Caco-2 (cell line): Measurements from ENCODE around the gene DSCAML1. TPM values are rescaled to one million over a fixed set of nuclear protein-coding genes. Genes with fewer than 3 reads are reported as not detected.

Source experiments
- BruUV-seq: library from RNA; stranded (reverse); fragments of 400-500 nt; replicated peaks from 2 replicates; lab custom pipeline; 2021; lab: Mats Ljungman, UMichigan
- CTCF ChIA-PET: fragments of 300-600 bp; sonication (Branson Sonifier 250); formaldehyde crosslinking; loops from one replicate; lab custom pipeline; 2022; ENCODE audit warnings: antibody characterized with exemption; lab: Charles Lee
- POLR2A ChIA-PET: fragments of 300-600 bp; sonication (Branson Sonifier 250); formaldehyde crosslinking; loops from one replicate; lab custom pipeline; 2022; ENCODE audit warnings: antibody characterized with exemption; lab: Charles Lee
- DNase-seq, 2 experiments: peaks; one replicate each; pipeline versions ENCODE4 v3.0.0 to v3.0.0-alpha.2; 2020 to 2022
- H3K27me3 ChIP-seq: replicated peaks from 2 replicates; pipeline ENCODE4 v1.6.0; 2011; ENCODE audit warnings: low read length; ENCODE audit not compliant: control insufficient read depth, insufficient read depth
- H3K36me3 ChIP-seq: 2 replicates; pipeline ENCODE4 v1.5.1; 2011; ENCODE audit warnings: low read length; ENCODE audit not compliant: control insufficient read depth, insufficient read depth
- H3K4me1 ChIP-seq: fragments of 250-450 bp; sonication (Bioruptor Pico); 2 replicates; pipeline ENCODE4 v1.5.1; 2020; ENCODE audit warnings: mild to moderate bottlenecking
- H3K4me3 ChIP-seq: 2 replicates; pipeline ENCODE4 v1.5.1; 2011; ENCODE audit warnings: low read depth, mild to moderate bottlenecking, control low read depth, low read length
- H3K9me3 ChIP-seq: fragments of 250-450 bp; sonication (Bioruptor Pico); 2 replicates; pipeline ENCODE4 v1.5.1; 2020; ENCODE audit warnings: mild to moderate bottlenecking, moderate library complexity
- H3K27ac Mint-ChIP-seq: one replicate; pipeline ENCODE4 v1.8.0; 2022; ENCODE audit warnings: mixed read lengths; ENCODE audit not compliant: unreplicated experiment
- H3K27me3 Mint-ChIP-seq: one replicate; pipeline ENCODE4 v1.8.0; 2022; ENCODE audit warnings: mixed read lengths; ENCODE audit not compliant: insufficient read depth, unreplicated experiment
- H3K36me3 Mint-ChIP-seq: one replicate; pipeline ENCODE4 v1.8.0; 2022; ENCODE audit warnings: mild to moderate bottlenecking, mixed read lengths; ENCODE audit not compliant: insufficient read depth, unreplicated experiment
- H3K4me1 Mint-ChIP-seq: one replicate; pipeline ENCODE4 v1.8.0; 2022; ENCODE audit warnings: low read depth, mixed read lengths; ENCODE audit not compliant: unreplicated experiment
- H3K4me3 Mint-ChIP-seq: one replicate; pipeline ENCODE4 v1.8.0; 2022; ENCODE audit warnings: mild to moderate bottlenecking, moderate library complexity, mixed read lengths; ENCODE audit not compliant: unreplicated experiment
- H3K9me3 Mint-ChIP-seq: one replicate; pipeline ENCODE4 v1.8.0; 2022; ENCODE audit warnings: mixed read lengths; ENCODE audit not compliant: unreplicated experiment
- intact Hi-C: fragments of 100-400 bp; cut with micrococcal nuclease; formaldehyde crosslinking; loops from one replicate; pipeline ENCODE4 v1.10.0; 2022; ENCODE audit not compliant: unreplicated experiment
- total RNA-seq: library from RNA; stranded (reverse); gene quantifications from 2 replicates; pipeline ENCODE4 v1.2.3, GENCODE V29; 2022
- TF ChIP-seq, protein P1 (sequence below), 2 experiments: fragments of 200-600 bp in 1 of 2; IDR thresholded peaks; 1 replicate in 1 of 2; 2 replicates in 1 of 2; pipeline versions ENCODE4 v1.5.1 to v1.8.0; 2011 to 2022; ENCODE audit warnings: antibody characterized with exemption in 1 of 2, control low read depth in 1 of 2, inconsistent platforms in 1 of 2, low read depth in 1 of 2, low read length in 1 of 2, mild to moderate bottlenecking in 1 of 2, moderate library complexity in 1 of 2; ENCODE audit not compliant: insufficient read depth in 1 of 2, severe bottlenecking in 1 of 2, unreplicated experiment in 1 of 2

The DSCAML1 gene
- total RNA-seq, 1 experiment from 2014 or later: not detected

DNA sequence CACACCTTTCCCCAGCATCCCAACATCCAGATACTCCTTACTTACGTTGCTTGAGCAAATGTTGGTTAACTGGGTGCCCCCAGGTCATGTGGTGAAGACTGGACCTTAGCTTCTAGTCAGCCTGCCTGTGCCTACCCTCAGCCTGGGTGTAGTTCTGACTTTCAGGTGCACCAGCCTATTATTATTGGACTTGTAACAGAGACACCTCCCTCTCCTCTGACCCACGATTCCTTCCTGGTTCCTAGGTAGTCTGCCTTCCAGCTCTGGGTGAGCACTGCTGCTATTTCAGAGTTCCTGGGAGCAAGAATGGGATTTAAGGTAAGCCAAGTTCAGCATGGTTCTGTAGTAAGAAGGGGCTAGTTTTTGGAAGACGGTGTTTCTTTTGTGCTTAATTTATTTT is 138.2 kb downstream of the DSCAML1 start:
- ChIA-PET POLR2A (no interaction called here), CTCF (interaction anchor here (0.5 to 1.2 kb wide), 3 partner anchors 55 to 659 kb away, joined by 3 to 5 read pairs (median 4); no protein-coding TSS in a partner anchor)

DNA sequence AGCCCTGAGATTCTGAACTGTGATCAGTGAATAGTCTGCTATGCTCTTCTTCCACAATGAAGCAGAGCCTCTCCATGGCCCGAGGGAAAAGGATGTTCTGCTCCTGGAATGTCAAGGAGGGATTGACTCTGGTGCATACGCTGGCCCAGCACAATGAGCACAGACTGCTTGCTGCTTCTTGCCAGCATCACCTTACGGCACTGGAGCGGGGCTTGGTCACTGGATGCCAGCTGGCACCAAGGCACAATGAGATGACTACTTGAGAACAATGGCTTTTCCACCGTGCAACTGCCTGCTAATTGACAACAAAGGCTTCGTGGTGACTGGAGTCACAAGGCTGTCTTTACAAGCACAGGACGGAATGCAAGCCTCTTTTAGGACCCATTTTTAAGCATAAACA is 139.2 kb downstream of the DSCAML1 start:
- H3K9me3 ChIP-seq: no peaks in the 10 kb centered on the region
- ChIA-PET POLR2A (no interaction called here), CTCF (no interaction called here)

More for the DNA sequence above, 138.2 kb downstream of the DSCAML1 start:
- H3K36me3 Mint-ChIP-seq: no peaks in the 10 kb centered on the region
- intact Hi-C loops: no loop called here
- no peaks in the 10 kb centered on the region for H3K9me3 Mint-ChIP-seq
- Histone ChIP-seq H3K36me3 (no peaks in the 10 kb centered on the region), H3K4me1 (peaks cover 13% of the 10 kb centered on the region), H3K27me3 (no peaks in the 10 kb centered on the region), H3K9me3 (no peaks in the 10 kb centered on the region), H3K4me3 (no peak overlapping the region)
- no peak overlapping the region for H3K27ac Mint-ChIP-seq
- DNase-seq: no peak
- no TSS peak for BruUV-seq
- no peak overlapping the region for H3K4me3 Mint-ChIP-seq
- TF ChIP-seq, protein P1, sequence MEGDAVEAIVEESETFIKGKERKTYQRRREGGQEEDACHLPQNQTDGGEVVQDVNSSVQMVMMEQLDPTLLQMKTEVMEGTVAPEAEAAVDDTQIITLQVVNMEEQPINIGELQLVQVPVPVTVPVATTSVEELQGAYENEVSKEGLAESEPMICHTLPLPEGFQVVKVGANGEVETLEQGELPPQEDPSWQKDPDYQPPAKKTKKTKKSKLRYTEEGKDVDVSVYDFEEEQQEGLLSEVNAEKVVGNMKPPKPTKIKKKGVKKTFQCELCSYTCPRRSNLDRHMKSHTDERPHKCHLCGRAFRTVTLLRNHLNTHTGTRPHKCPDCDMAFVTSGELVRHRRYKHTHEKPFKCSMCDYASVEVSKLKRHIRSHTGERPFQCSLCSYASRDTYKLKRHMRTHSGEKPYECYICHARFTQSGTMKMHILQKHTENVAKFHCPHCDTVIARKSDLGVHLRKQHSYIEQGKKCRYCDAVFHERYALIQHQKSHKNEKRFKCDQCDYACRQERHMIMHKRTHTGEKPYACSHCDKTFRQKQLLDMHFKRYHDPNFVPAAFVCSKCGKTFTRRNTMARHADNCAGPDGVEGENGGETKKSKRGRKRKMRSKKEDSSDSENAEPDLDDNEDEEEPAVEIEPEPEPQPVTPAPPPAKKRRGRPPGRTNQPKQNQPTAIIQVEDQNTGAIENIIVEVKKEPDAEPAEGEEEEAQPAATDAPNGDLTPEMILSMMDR (IDR thresholded peaks at IDR 0.05; ENCODE audit: insufficient read depth in 1 of 2, low read depth in 1 of 2, low read length in 1 of 2, severe bottlenecking in 1 of 2, unreplicated experiment in 1 of 2): no peak
- H3K4me1 Mint-ChIP-seq: peaks cover 14% of the 10 kb centered on the region
- no peaks in the 10 kb centered on the region for H3K27me3 Mint-ChIP-seq

DNA sequence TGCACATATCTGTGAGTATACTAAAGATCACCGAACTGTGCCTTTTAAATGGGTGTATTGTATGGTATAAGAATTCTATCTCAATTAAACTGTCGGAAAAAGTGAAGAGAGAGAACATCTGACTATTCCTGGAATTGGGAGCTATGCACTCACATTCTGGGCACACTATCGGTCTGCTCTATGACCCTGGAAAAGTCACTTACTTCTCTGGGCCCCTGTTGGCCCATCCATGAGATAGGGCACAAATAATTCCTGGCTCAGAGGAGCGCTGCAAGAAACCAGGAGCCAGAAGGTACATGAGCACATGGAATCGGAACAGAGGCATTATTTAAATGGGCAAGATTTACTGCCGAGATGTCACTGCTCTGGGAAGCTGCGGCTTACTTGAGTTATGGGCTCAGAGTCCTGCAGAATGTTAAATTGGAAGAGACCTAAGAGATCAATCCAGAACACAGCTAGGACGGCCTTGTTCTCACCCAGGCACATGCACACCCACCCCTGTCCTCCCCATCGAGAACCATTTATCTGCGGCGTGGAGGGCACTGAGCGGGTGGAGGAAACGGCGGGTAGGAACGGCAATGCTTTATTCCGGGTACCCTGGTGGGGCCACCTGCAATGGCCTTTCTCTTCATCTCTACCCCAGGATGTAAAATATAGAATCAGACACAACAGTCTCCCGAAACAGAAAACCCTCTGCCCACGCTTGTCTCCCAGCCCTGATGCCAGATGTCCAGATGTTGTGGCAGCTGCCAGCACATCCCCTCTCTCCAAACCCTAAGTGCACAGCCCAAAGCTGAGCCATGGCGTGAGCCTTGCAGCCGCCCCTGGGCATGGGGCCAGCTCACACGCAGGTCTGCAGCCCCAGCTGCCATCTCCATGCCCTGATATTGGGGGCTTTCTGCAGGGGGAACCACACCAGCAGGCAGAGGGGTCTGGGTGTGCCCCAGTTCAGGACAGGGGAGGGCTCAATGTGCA is 142.4 kb downstream of the DSCAML1 start:
- intact Hi-C loops: no loop called here
- no peaks in the 10 kb centered on the region for H3K27me3 ChIP-seq
- H3K36me3 ChIP-seq: no peaks in the 10 kb centered on the region
- no peaks in the 10 kb centered on the region for H3K9me3 Mint-ChIP-seq
- peaks cover 7% of the 10 kb centered on the region for H3K4me1 Mint-ChIP-seq
- no peaks in the 10 kb centered on the region for H3K27me3 Mint-ChIP-seq
- H3K4me3 Mint-ChIP-seq: no peak overlapping the region
- TF ChIP-seq, protein P1 (IDR thresholded peaks at IDR 0.05; ENCODE audit: insufficient read depth in 1 of 2, low read depth in 1 of 2, low read length in 1 of 2, severe bottlenecking in 1 of 2, unreplicated experiment in 1 of 2): no peak
- no peaks in the 10 kb centered on the region for H3K36me3 Mint-ChIP-seq
- no peak overlapping the region for H3K4me3 ChIP-seq
- BruUV-seq: no TSS peak
- peaks cover 8% of the 10 kb centered on the region for H3K4me1 ChIP-seq
- no peak for DNase-seq
- no peaks in the 10 kb centered on the region for H3K9me3 ChIP-seq
- ChIA-PET CTCF (no interaction called here), POLR2A (no interaction called here)
- H3K27ac Mint-ChIP-seq: no peak overlapping the region

More for the DNA sequence above, 139.2 kb downstream of the DSCAML1 start:
- DNase-seq: no peak
- TF ChIP-seq, protein P1 (IDR thresholded peaks at IDR 0.05; ENCODE audit: insufficient read depth in 1 of 2, low read depth in 1 of 2, low read length in 1 of 2, severe bottlenecking in 1 of 2, unreplicated experiment in 1 of 2): no peak
- no peaks in the 10 kb centered on the region for H3K27me3 Mint-ChIP-seq
- H3K4me1 Mint-ChIP-seq: peaks cover 14% of the 10 kb centered on the region
- H3K27me3 ChIP-seq: no peaks in the 10 kb centered on the region
- H3K4me3 Mint-ChIP-seq: no peak overlapping the region
- no peak overlapping the region for H3K4me3 ChIP-seq
- no peaks in the 10 kb centered on the region for H3K36me3 ChIP-seq
- peaks cover 13% of the 10 kb centered on the region for H3K4me1 ChIP-seq
- no peak overlapping the region for H3K27ac Mint-ChIP-seq
- no TSS peak for BruUV-seq
- no peaks in the 10 kb centered on the region for H3K36me3 Mint-ChIP-seq
- no peaks in the 10 kb centered on the region for H3K9me3 Mint-ChIP-seq
- intact Hi-C loops: no loop called here
